IMR-90 (cell line): ENCODE measurements around the gene CD55. TPM values are rescaled to one million over a fixed set of nuclear protein-coding genes. Genes with fewer than 3 reads are reported as not detected.

ENCODE experiments used
- ATAC-seq: fragments of 200-7000 bp; cut with Tn5 transposase; 2 replicates; pipeline ENCODE4 v1.9.1; 2020; ENCODE audit warnings: low read depth, mild to moderate bottlenecking, moderate library complexity
- BruUV-seq: library from RNA; stranded (reverse); fragments of 400-500 nt; replicated peaks from 2 replicates; lab custom pipeline; 2021; lab: Mats Ljungman, UMichigan
- CTCF ChIA-PET: fragments of 300-600 bp; formaldehyde crosslinking; extraction: SDS; loops from one replicate; lab custom pipeline; 2021; ENCODE audit warnings: antibody characterized with exemption; lab: Yijun Ruan, JAX
- POLR2A ChIA-PET: fragments of 300-600 bp; sonication (Branson Sonifier 250); formaldehyde crosslinking; loops from one replicate; lab custom pipeline; 2022; ENCODE audit warnings: antibody characterized with exemption; ENCODE audit not compliant: unreplicated experiment; lab: Charles Lee
- DNase-seq: peaks from one replicate; pipeline ENCODE4 v3.0.0; 2013
- H2AFZ ChIP-seq: replicated peaks from 2 replicates; pipeline ENCODE3; 2013; ENCODE audit warnings: low read length, mild to moderate bottlenecking; ENCODE audit not compliant: poor library complexity
- H2AK5ac ChIP-seq: 2 replicates; pipeline ENCODE4 v1.6.1; 2013; ENCODE audit warnings: low read depth, low read length, inconsistent platforms
- H2AK9ac ChIP-seq: replicated peaks from 2 replicates; pipeline ENCODE3; 2013; ENCODE audit warnings: mild to moderate bottlenecking, low read depth, low read length, moderate library complexity; ENCODE audit not compliant: poor library complexity
- H2BK120ac ChIP-seq: 2 replicates; pipeline ENCODE4 v1.6.1; 2013; ENCODE audit warnings: low read depth, low read length, inconsistent platforms
- H2BK15ac ChIP-seq: 3 replicates; pipeline ENCODE4 v1.6.1; 2013; ENCODE audit warnings: low read depth, low read length, inconsistent platforms
- H2BK20ac ChIP-seq: 2 replicates; pipeline ENCODE4 v1.6.1; 2013; ENCODE audit warnings: low read depth, mild to moderate bottlenecking, inconsistent platforms, low read length, moderate library complexity
- H2BK5ac ChIP-seq: 2 replicates; pipeline ENCODE4 v1.6.1; 2013; ENCODE audit warnings: mild to moderate bottlenecking, low read depth, low read length, inconsistent platforms; ENCODE audit not compliant: poor library complexity, severe bottlenecking
- H3K14ac ChIP-seq: replicated peaks from 2 replicates; pipeline ENCODE4 v1.6.1; 2013; ENCODE audit warnings: low read depth, low read length, inconsistent platforms
- H3K18ac ChIP-seq: 2 replicates; pipeline ENCODE4 v1.6.1; 2013; ENCODE audit warnings: low read depth, low read length, control low read depth
- H3K23ac ChIP-seq: 2 replicates; pipeline ENCODE4 v1.6.1; 2013; ENCODE audit warnings: low read depth, low read length, inconsistent platforms
- H3K27ac ChIP-seq: 2 replicates; pipeline ENCODE4 v1.5.1; 2013; ENCODE audit warnings: mild to moderate bottlenecking, control low read depth, low read length; ENCODE audit not compliant: insufficient read depth
- H3K27me3 ChIP-seq: 2 replicates; pipeline ENCODE4 v1.6.1; 2013; ENCODE audit warnings: low read length; ENCODE audit not compliant: control insufficient read depth, insufficient read depth
- H3K36me3 ChIP-seq: 2 replicates; pipeline ENCODE4 v1.6.1; 2013; ENCODE audit warnings: low read length, mixed read lengths; ENCODE audit not compliant: control insufficient read depth, insufficient read depth
- H3K4ac ChIP-seq: 2 replicates; pipeline ENCODE4 v1.6.1; 2013; ENCODE audit warnings: low read depth, low read length, inconsistent platforms
- H3K4me1 ChIP-seq: 2 replicates; pipeline ENCODE4 v1.6.1; 2013; ENCODE audit warnings: low read length, mixed read lengths; ENCODE audit not compliant: control insufficient read depth, insufficient read depth
- H3K4me2 ChIP-seq: 2 replicates; pipeline ENCODE4 v1.6.1; 2013; ENCODE audit warnings: low read depth, mild to moderate bottlenecking, control low read depth, low read length, moderate library complexity
- H3K4me3 ChIP-seq: 2 replicates; pipeline ENCODE4 v1.5.1; 2013; ENCODE audit warnings: low read depth, mild to moderate bottlenecking, control low read depth, low read length, moderate library complexity; ENCODE audit not compliant: insufficient read depth
- H3K56ac ChIP-seq: 2 replicates; pipeline ENCODE4 v1.6.1; 2013; ENCODE audit warnings: low read length, inconsistent platforms; ENCODE audit not compliant: insufficient read depth; ENCODE audit errors: extremely low read depth
- H3K79me1 ChIP-seq, 2 experiments: 2 replicates each; pipeline ENCODE4 v1.6.1; 2013; ENCODE audit warnings: low read length in 2 of 2, inconsistent platforms in 1 of 2, low read depth in 1 of 2
- H3K9ac ChIP-seq: 2 replicates; pipeline ENCODE4 v1.6.1; 2013; ENCODE audit warnings: low read depth, low read length, control low read depth
- H3K9me1 ChIP-seq: 2 replicates; pipeline ENCODE4 v1.6.1; 2013; ENCODE audit warnings: low read length, inconsistent platforms; ENCODE audit not compliant: insufficient read depth
- H3K9me3 ChIP-seq: 2 replicates; pipeline ENCODE4 v1.6.1; 2013; ENCODE audit warnings: low read length; ENCODE audit not compliant: control insufficient read depth, insufficient read depth
- H4K20me1 ChIP-seq: 2 replicates; pipeline ENCODE4 v1.6.1; 2013; ENCODE audit warnings: low read length, inconsistent platforms; ENCODE audit not compliant: insufficient read depth
- H4K5ac ChIP-seq: 2 replicates; pipeline ENCODE4 v1.6.1; 2013; ENCODE audit warnings: mild to moderate bottlenecking, low read depth, low read length, control low read depth
- H4K8ac ChIP-seq, 2 experiments: 2 replicates each; pipeline ENCODE4 v1.6.1; 2013; ENCODE audit warnings: low read depth in 2 of 2, low read length in 2 of 2, control low read depth in 1 of 2, inconsistent platforms in 1 of 2
- H4K91ac ChIP-seq: 2 replicates; pipeline ENCODE4 v1.6.1; 2013; ENCODE audit warnings: low read depth, low read length, inconsistent platforms; ENCODE audit not compliant: insufficient read depth
- CEBPB ChIP-seq: IDR thresholded peaks from 2 replicates; pipeline ENCODE4 v1.6.1; 2012; ENCODE audit warnings: low read depth, low read length, improper control_type of control experiment
- MAFK ChIP-seq: IDR thresholded peaks from 2 replicates; pipeline ENCODE4 v1.6.1; 2012; ENCODE audit warnings: low read depth, low read length, improper control_type of control experiment
- MAZ ChIP-seq: IDR thresholded peaks from 2 replicates; pipeline ENCODE4 v1.6.1; 2012; ENCODE audit warnings: low read depth, mild to moderate bottlenecking, low read length, improper control_type of control experiment, moderate library complexity, borderline replicate concordance
- MXI1 ChIP-seq: IDR thresholded peaks from 2 replicates; pipeline ENCODE4 v1.6.1; 2012; ENCODE audit warnings: low read depth, mild to moderate bottlenecking, low read length, moderate library complexity, borderline replicate concordance
- NFE2L2 ChIP-seq: fragments of 150-350 bp; IDR thresholded peaks from 2 replicates; pipeline ENCODE4 v1.6.1; 2016; ENCODE audit warnings: low read depth, mild to moderate bottlenecking, low read length
- POLR2A ChIP-seq: IDR thresholded peaks from 2 replicates; pipeline ENCODE4 v1.6.1; 2012; ENCODE audit warnings: mild to moderate bottlenecking, low read depth, low read length
- WGBS, 2 experiments: methylation state at CpG; one replicate each; pipeline versions ENCODE4 v1.1.5 to v1.1.7; 2013; ENCODE audit warnings: missing lambda C conversion rate in 2 of 2; ENCODE audit not compliant: insufficient read length in 1 of 2; ENCODE audit errors: extremely low coverage in 2 of 2; 5-methylcytosine and 5-hydroxymethylcytosine counted together
- dilution Hi-C: fragments of 300-500 bp; cut with HindIII; formaldehyde crosslinking; loops from one replicate; pipeline ENCODE4 v1.14.3; 2018; ENCODE audit warnings: low sequenced_read_pairs; ENCODE audit not compliant: unreplicated experiment
- in situ Hi-C: fragments of 300-500 bp; cut with MboI; formaldehyde crosslinking; loops from 3 replicates; pipeline ENCODE4 v1.14.3; 2019; ENCODE audit warnings: low sequenced_read_pairs, inconsistent platforms, mixed read lengths
- intact Hi-C: fragments of 100-400 bp; cut with micrococcal nuclease; formaldehyde crosslinking; loops from 2 replicates; pipeline ENCODE4 v1.10.0; 2022
- polyA plus RNA-seq, 3 experiments: library from polyadenylated mRNA; depleted of rRNA; stranded (reverse); fragments of >200 nt; gene quantifications; 2 replicates each; pipeline ENCODE4 v1.2.3, GENCODE V29; 2012; ENCODE audit warnings: low replicate concordance in 1 of 3
- total RNA-seq: library from RNA; depleted of rRNA; stranded (reverse); fragments of >200 nt; gene quantifications from 2 replicates; pipeline ENCODE4 v1.2.3, GENCODE V29; 2012

The CD55 gene
- total and polyA plus RNA-seq, 2 of the 4 experiments (the other 2 are of a cell fraction): 6.6 to 11.5 TPM

DNA sequence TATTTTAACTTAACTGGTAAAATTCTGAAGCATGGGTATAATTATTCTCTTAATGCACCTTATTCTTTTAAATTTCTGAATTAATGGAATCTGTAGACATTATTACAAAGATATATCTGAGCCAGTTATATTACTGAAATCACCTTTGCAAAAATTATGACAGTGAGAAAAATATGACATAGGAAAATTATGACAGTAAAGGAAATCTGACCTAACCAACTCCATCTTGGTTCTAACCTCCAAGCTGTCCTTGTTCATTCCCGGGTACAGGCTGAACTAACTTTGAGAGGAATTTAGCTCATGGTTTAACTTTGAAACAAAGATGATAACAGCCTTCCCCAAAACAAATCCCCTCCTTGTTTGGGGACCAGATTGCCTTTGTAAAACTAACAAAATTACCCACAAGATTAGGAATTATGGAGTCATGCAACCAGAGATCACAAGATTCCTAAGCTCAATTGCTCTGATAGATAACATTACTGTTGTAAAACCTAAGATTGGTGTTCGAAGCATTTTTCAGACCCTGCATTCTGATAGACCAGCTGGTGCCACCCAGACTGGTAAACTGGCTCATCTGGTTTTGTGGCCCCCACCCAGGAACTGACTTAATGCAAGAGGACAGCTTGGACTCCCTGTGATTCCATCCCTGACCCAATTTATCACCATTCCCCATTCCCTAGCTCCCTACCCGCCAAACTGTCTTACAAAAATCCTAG is 9.4 kb upstream of the CD55 start:
- Histone ChIP-seq H4K8ac (no peak overlapping the region), H3K9me1 (peaks cover 6% of the 10 kb centered on the region), H3K4ac (no peak overlapping the region), H3K27me3 (no peaks in the 10 kb centered on the region), H2AK9ac (no peak overlapping the region), H3K4me2 (no peak overlapping the region), H2BK5ac (no peak overlapping the region), H4K91ac (no peak overlapping the region), H3K36me3 (no peaks in the 10 kb centered on the region), H3K27ac (no peak overlapping the region), H3K23ac (no peak overlapping the region), H3K9me3 (no peaks in the 10 kb centered on the region), H3K79me1 (no peaks in the 10 kb centered on the region), H4K5ac (no peak overlapping the region), H3K4me1 (peaks cover 2% of the 10 kb centered on the region), H2BK20ac (no peak overlapping the region), H3K56ac (no peak overlapping the region), H4K20me1 (no peaks in the 10 kb centered on the region), H3K18ac (no peak overlapping the region), H2AFZ (no peak overlapping the region), H2BK120ac (no peak overlapping the region), H2AK5ac (no peak overlapping the region; the same call in 1 of the 2 replicates), H2BK15ac (no peak overlapping the region), H3K9ac (no peak overlapping the region), H3K14ac (no peak overlapping the region), H3K4me3 (no peak overlapping the region)
- in situ Hi-C loops (no loop called here), intact Hi-C loops (no loop called here), dilution Hi-C loops (no loop called here)
- BruUV-seq: no TSS peak
- no peak for DNase-seq
- ChIA-PET CTCF (interaction anchor here (0.5 to 0.7 kb wide), 2 partner anchors 13 to 49 kb away, joined by 3 to 4 read pairs; no protein-coding TSS in a partner anchor), POLR2A (no interaction called here)
- ATAC-seq: no peak
- WGBS, 2 experiments: no CpG with 5 or more reads among the region's 3 CpGs
- TF ChIP-seq NFE2L2 (no peak), POLR2A (no peak), CEBPB (no peak), MAFK (no peak), MAZ (no peak), MXI1 (no peak)
